ENCODE results near the gene SGK2. TPM values are rescaled to one million over a fixed set of nuclear protein-coding genes. Genes with fewer than 3 reads are reported as not detected.

SGK2 gene
- 0.09 TPM in 2 replicates for total RNA-seq

GRCh38 chr20:43558412-43559146, at the start of gene SGK2:
Gene SGK2 (plus strand): TSS chr20:43559027. CDS start chr20:43566496, 7,469 bp downstream.

DNA sequence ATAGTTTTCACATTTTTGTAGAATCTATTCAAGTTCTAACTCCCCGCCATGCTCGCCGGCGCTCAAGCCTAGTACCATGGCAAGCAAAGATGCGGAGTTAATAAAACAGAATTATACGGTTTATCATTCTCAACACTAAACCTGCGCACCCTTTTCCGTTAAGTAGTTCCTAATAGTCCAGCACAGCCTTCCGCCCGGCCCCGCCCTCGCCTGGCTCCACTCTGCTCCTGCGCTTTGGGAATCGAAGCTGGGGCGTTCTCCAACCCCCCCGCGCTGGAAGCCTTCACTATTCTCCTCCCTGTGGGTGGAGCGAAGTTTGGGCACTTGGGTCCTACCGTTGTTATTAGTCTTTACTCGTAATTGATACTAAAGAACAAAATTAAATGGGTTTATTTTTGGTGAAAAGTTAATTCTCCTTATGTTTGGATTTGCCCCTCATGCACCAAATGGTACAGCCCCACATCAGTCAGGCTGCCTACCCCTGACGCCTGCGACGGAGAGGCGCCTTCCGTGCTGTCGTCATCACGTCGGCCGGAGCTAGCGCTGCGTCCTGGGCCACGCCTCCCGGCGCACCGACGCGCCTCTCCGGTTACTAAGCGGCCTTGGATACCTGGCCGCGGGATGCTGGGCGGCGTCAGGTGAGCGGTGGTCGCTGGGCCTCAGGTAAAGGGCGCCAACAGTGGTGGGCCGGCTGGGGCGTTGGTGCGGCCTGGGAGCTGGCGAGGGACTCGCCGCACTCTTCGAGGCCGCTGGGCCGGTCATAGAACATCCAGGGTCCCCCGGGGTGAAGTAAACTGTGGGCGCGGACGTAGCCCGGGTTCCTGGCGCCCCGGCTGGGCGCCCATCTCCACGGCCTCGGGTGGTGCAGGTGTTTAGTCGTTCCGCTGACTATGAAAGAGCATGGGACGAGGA, 31.8 kb downstream of the SGK2 start, which contains the start of gene IFT52:
Gene IFT52, plus strand, starts transcription at position 546 of the 912 bp plus-strand sequence. CDS start 3,762 bp downstream, outside the sequence.

Other genes with a start within 250 kb of the SGK2 start
- gene SRSF6, start 101.1 kb upstream of the SGK2 start, total RNA-seq = 44.4 and 49.7 TPM in 2 replicates
- gene L3MBTL1, start 51.3 kb upstream of the SGK2 start, total RNA-seq = 2.2 and 5.7 TPM in 2 replicates
- gene IFT52, start 31.9 kb downstream of the SGK2 start, total RNA-seq = 31.3 and 38.7 TPM in 2 replicates
- gene MYBL2, start 108.1 kb downstream of the SGK2 start, total RNA-seq = 10.3 and 20.7 TPM in 2 replicates
- not detected in 2 replicates for gene GTSF1L, start 168.0 kb downstream of the SGK2 start, total RNA-seq

Measured in endothelial cell of coronary artery (primary cell).